H1 (cell line): Measurements from ENCODE around the gene FOXC1. TPM values are rescaled to one million over a fixed set of nuclear protein-coding genes. Genes with fewer than 3 reads are reported as not detected.

Experiments
- CTCF ChIA-PET: fragments of 300-600 bp; sonication (Branson Sonifier 250); formaldehyde crosslinking; loops from one replicate; lab custom pipeline; 2021; ENCODE audit not compliant: partially characterized antibody; lab: Charles Lee
- POLR2A ChIA-PET: fragments of 300-600 bp; sonication (Branson Sonifier 250); formaldehyde crosslinking; loops from one replicate; lab custom pipeline; 2021; ENCODE audit warnings: inconsistent platforms; ENCODE audit not compliant: partially characterized antibody; lab: Charles Lee
- DNase-seq, 2 experiments: peaks; one replicate each; pipeline versions ENCODE4 v3.0.0 to v3.0.0-alpha.2; 2010 to 2022; ENCODE audit warnings: low spot score in 2 of 2, low read depth in 1 of 2, mixed read lengths in 1 of 2
- FAIRE-seq: peaks from 2 replicates; lab custom pipeline; 2011; peaks lifted over from hg19 to GRCh38; lab: Jason Lieb, UNC
- H2AFZ ChIP-seq: 2 replicates; pipeline ENCODE4 v1.8.1; 2012; ENCODE audit warnings: low read length, inconsistent platforms
- H2AK5ac ChIP-seq: 2 replicates; pipeline ENCODE4 v1.6.1; 2013; ENCODE audit warnings: low read depth, low read length
- H2BK120ac ChIP-seq: replicated peaks from 2 replicates; pipeline ENCODE3; 2013; ENCODE audit warnings: low read depth, low read length, inconsistent platforms
- H2BK12ac ChIP-seq: 2 replicates; pipeline ENCODE4 v1.6.1; 2013; ENCODE audit warnings: low read depth, low read length
- H2BK15ac ChIP-seq: 2 replicates; pipeline ENCODE4 v1.6.1; 2013; ENCODE audit warnings: low read length
- H2BK20ac ChIP-seq: 2 replicates; pipeline ENCODE4 v1.6.1; 2013; ENCODE audit warnings: low read length
- H2BK5ac ChIP-seq: 2 replicates; pipeline ENCODE4 v1.6.1; 2013; ENCODE audit warnings: low read depth, low read length
- H3K14ac ChIP-seq: 2 replicates; pipeline ENCODE4 v1.6.1; 2013; ENCODE audit warnings: inconsistent platforms; ENCODE audit not compliant: insufficient read length
- H3K18ac ChIP-seq: 2 replicates; pipeline ENCODE4 v1.6.1; 2013; ENCODE audit warnings: low read length; ENCODE audit errors: extremely low read depth
- H3K23ac ChIP-seq: 2 replicates; pipeline ENCODE4 v1.6.1; 2013; ENCODE audit warnings: inconsistent platforms; ENCODE audit not compliant: insufficient read length
- H3K23me2 ChIP-seq: 2 replicates; pipeline ENCODE4 v1.6.1; 2013; ENCODE audit warnings: low read depth, low read length
- H3K27ac ChIP-seq: 2 replicates; pipeline ENCODE4 v1.6.1; 2011; ENCODE audit warnings: low read depth, low read length, inconsistent platforms
- H3K27me3 ChIP-seq, 4 experiments: replicated peaks in 1 of 4; 1 replicate in 1 of 4; 2 replicates in 3 of 4; pipeline versions ENCODE4 v1.6.1 to v1.8.1; 2011 to 2013; ENCODE audit warnings: low read length in 3 of 4, mild to moderate bottlenecking in 3 of 4, inconsistent platforms in 2 of 4, mixed read lengths in 2 of 4, moderate library complexity in 1 of 4; ENCODE audit not compliant: control insufficient read depth in 3 of 4, insufficient read depth in 3 of 4; ENCODE audit errors: extremely low read depth in 1 of 4
- H3K36me3 ChIP-seq, 4 experiments: 2 replicates each; pipeline versions ENCODE4 v1.6.1 to v1.8.1; 2011 to 2013; ENCODE audit warnings: mild to moderate bottlenecking in 4 of 4, low read length in 3 of 4, moderate library complexity in 2 of 4, control low read depth in 1 of 4, inconsistent platforms in 1 of 4; ENCODE audit not compliant: insufficient read depth in 4 of 4, control insufficient read depth in 2 of 4
- H3K4ac ChIP-seq: replicated peaks from 2 replicates; pipeline ENCODE3; 2013; ENCODE audit warnings: low read length, low read depth, mixed read lengths, inconsistent platforms; ENCODE audit not compliant: insufficient read length
- H3K4me1 ChIP-seq, 4 experiments: replicated peaks in 1 of 4; 1 replicate in 1 of 4; 2 replicates in 3 of 4; pipeline versions ENCODE4 v1.6.1 to v1.8.1; 2011 to 2013; ENCODE audit warnings: low read length in 3 of 4, inconsistent platforms in 2 of 4, mixed read lengths in 1 of 4; ENCODE audit not compliant: insufficient read depth in 4 of 4, control insufficient read depth in 3 of 4
- H3K4me2 ChIP-seq, 2 experiments: 2 replicates each; pipeline versions ENCODE4 v1.6.1 to v1.8.1; 2011 to 2013; ENCODE audit warnings: low read depth in 2 of 2, low read length in 2 of 2, control low read depth in 1 of 2, inconsistent platforms in 1 of 2, mild to moderate bottlenecking in 1 of 2; ENCODE audit not compliant: insufficient read depth in 1 of 2
- H3K4me3 ChIP-seq, 4 experiments: fragments of 200-600, 300-600 bp in 1 of 4; sonication (generic), shearing (Covaris generic), sonication (Bioruptor Twin) in 1 of 4; 2 replicates each; pipeline versions ENCODE4 v1.5.1 to v1.8.1; 2011 to 2016; ENCODE audit warnings: low read length in 4 of 4, low read depth in 3 of 4, control low read depth in 2 of 4, inconsistent platforms in 2 of 4, mild to moderate bottlenecking in 2 of 4, mixed read lengths in 1 of 4, moderate library complexity in 1 of 4; ENCODE audit not compliant: insufficient read depth in 2 of 4; ENCODE audit errors: extremely low read depth in 1 of 4
- H3K56ac ChIP-seq: replicated peaks from 2 replicates; pipeline ENCODE3; 2013; ENCODE audit warnings: low read depth, mild to moderate bottlenecking, mixed read lengths, low read length, inconsistent platforms; ENCODE audit not compliant: insufficient read length
- H3K79me1 ChIP-seq: 2 replicates; pipeline ENCODE4 v1.6.1; 2013; ENCODE audit warnings: low read depth, low read length, control low read depth
- H3K79me2 ChIP-seq, 2 experiments: 2 replicates each; pipeline versions ENCODE4 v1.6.1 to v1.8.1; 2012 to 2013; ENCODE audit warnings: low read length in 2 of 2, mild to moderate bottlenecking in 2 of 2, inconsistent platforms in 1 of 2; ENCODE audit not compliant: insufficient read depth in 2 of 2, control insufficient read depth in 1 of 2
- H3K9ac ChIP-seq, 4 experiments: replicated peaks in 1 of 4; 1 replicate in 1 of 4; 2 replicates in 3 of 4; pipeline versions ENCODE4 v1.6.1 to v1.8.1; 2011 to 2013; ENCODE audit warnings: low read depth in 3 of 4, low read length in 3 of 4, control low read depth in 2 of 4, mild to moderate bottlenecking in 2 of 4, moderate library complexity in 2 of 4, inconsistent platforms in 1 of 4; ENCODE audit errors: extremely low read depth in 1 of 4
- H3K9me3 ChIP-seq, 2 experiments: 2 replicates each; pipeline versions ENCODE4 v1.6.1 to v1.8.1; 2012 to 2013; ENCODE audit warnings: mild to moderate bottlenecking in 2 of 2, moderate library complexity in 2 of 2, control low read depth in 1 of 2, inconsistent platforms in 1 of 2, low read depth in 1 of 2, low read length in 1 of 2, mixed read lengths in 1 of 2; ENCODE audit not compliant: insufficient read depth in 2 of 2
- H4K20me1 ChIP-seq, 2 experiments: replicated peaks in 1 of 2; 2 replicates each; pipeline versions ENCODE3 to v1.8.1; 2011 to 2013; ENCODE audit warnings: inconsistent platforms in 2 of 2, low read length in 2 of 2, mild to moderate bottlenecking in 1 of 2; ENCODE audit not compliant: insufficient read depth in 2 of 2, control insufficient read depth in 1 of 2
- H4K5ac ChIP-seq: 2 replicates; pipeline ENCODE4 v1.6.1; 2013; ENCODE audit warnings: low read length, low read depth, mixed read lengths, inconsistent platforms; ENCODE audit not compliant: insufficient read length
- H4K8ac ChIP-seq: 2 replicates; pipeline ENCODE4 v1.8.0; 2013; ENCODE audit warnings: mild to moderate bottlenecking, moderate library complexity, low read length, inconsistent platforms; ENCODE audit not compliant: insufficient read depth; ENCODE audit errors: extremely low read depth
- H4K91ac ChIP-seq: replicated peaks from 2 replicates; pipeline ENCODE3; 2013; ENCODE audit warnings: low read length, mixed read lengths, inconsistent platforms; ENCODE audit not compliant: insufficient read length
- CBX8 ChIP-seq: fragments of 300-800, 300-1000 bp; sonication (generic); IDR thresholded peaks from 2 replicates; pipeline ENCODE4 v1.7.1; 2016; ENCODE audit warnings: low read depth, low read length, borderline replicate concordance
- EZH2 ChIP-seq: fragments of 200-600 bp; sonication (generic); IDR thresholded peaks from 2 replicates; pipeline ENCODE4 v1.7.1; 2012; ENCODE audit warnings: low read depth, mild to moderate bottlenecking, moderate library complexity, low read length, inconsistent platforms; ENCODE audit not compliant: severe bottlenecking
- MAFK ChIP-seq: IDR thresholded peaks from 2 replicates; pipeline ENCODE4 v1.6.1; 2012; ENCODE audit warnings: low read depth, mild to moderate bottlenecking, improper control_type of control experiment, low read length
- RNF2 ChIP-seq: fragments of 200-900, 300-1000 bp; sonication (generic); IDR thresholded peaks from 2 replicates; pipeline ENCODE4 v1.7.1; 2016; ENCODE audit warnings: borderline replicate concordance, low read depth, mild to moderate bottlenecking, antibody characterized with exemption, low read length; ENCODE audit not compliant: poor library complexity, severe bottlenecking; ENCODE audit errors: missing control alignments
- SUZ12 ChIP-seq: fragments of 200-600 bp; sonication (generic); IDR thresholded peaks from 2 replicates; pipeline ENCODE4 v1.6.1; 2012; ENCODE audit warnings: mild to moderate bottlenecking, inconsistent platforms, low read length, moderate library complexity, mixed read lengths
- TAF1 ChIP-seq: IDR thresholded peaks from 2 replicates; pipeline ENCODE4 v1.6.1; 2011; ENCODE audit warnings: mild to moderate bottlenecking, low read depth, low read length
- TCF12 ChIP-seq: IDR thresholded peaks from 2 replicates; pipeline ENCODE4 v1.6.1; 2011; ENCODE audit warnings: low read depth, mild to moderate bottlenecking, low read length
- WGBS, 2 experiments: shearing (Covaris generic) in 1 of 2; methylation state at CpG; one replicate each; pipeline versions ENCODE4 v1.1.6 to v1.1.7; 2013 to 2015; ENCODE audit warnings: low lambda C conversion rate in 2 of 2, mixed read lengths in 2 of 2, inconsistent platforms in 1 of 2, low coverage in 1 of 2, missing lambda C conversion rate in 1 of 2; ENCODE audit not compliant: insufficient replicate concordance in 2 of 2, insufficient coverage in 1 of 2, insufficient read length in 1 of 2; ENCODE audit errors: extremely low coverage in 1 of 2, missing lambda C conversion rate in 1 of 2; 5-methylcytosine and 5-hydroxymethylcytosine counted together
- polyA plus RNA-seq, 7 experiments: library from polyadenylated mRNA; depleted of rRNA in 3 of 7; stranded (reverse) in 5 of 7; unstranded in 2 of 7; fragments of >200 nt in 5 of 7; fragments of 200-250 nt in 2 of 7; gene quantifications; 1 replicate in 5 of 7; 2 replicates in 1 of 7; 4 replicates in 1 of 7; pipeline versions ENCODE4 v1.2.1 to v1.2.3, GENCODE V29; 2011 to 2013; ENCODE audit warnings: missing spikeins in 2 of 7, mixed read lengths in 2 of 7
- total RNA-seq: library from RNA; stranded (reverse); fragmentation: NEBNext Ultra II Directional; extraction: Animal tissue kit (Norgen Biotek cat#: 25700); gene quantifications from 2 replicates; pipeline ENCODE4 v1.2.1, GENCODE V29; 2021

The FOXC1 gene
- total and polyA plus RNA-seq, 2 of the 8 experiments (the other 6 are each of a cell fraction or from before 2014, with no cell fraction given): 0.22 TPM; not detected in 1

DNA sequence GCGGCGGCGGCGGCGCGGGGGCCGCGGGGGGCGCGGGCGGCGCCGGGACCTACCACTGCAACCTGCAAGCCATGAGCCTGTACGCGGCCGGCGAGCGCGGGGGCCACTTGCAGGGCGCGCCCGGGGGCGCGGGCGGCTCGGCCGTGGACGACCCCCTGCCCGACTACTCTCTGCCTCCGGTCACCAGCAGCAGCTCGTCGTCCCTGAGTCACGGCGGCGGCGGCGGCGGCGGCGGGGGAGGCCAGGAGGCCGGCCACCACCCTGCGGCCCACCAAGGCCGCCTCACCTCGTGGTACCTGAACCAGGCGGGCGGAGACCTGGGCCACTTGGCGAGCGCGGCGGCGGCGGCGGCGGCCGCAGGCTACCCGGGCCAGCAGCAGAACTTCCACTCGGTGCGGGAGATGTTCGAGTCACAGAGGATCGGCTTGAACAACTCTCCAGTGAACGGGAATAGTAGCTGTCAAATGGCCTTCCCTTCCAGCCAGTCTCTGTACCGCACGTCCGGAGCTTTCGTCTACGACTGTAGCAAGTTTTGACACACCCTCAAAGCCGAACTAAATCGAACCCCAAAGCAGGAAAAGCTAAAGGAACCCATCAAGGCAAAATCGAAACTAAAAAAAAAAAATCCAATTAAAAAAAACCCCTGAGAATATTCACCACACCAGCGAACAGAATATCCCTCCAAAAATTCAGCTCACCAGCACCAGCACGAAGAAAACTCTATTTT, 2.0 kb downstream of the FOXC1 start:
- Histone ChIP-seq H3K4me1 (peaks cover 2 to 35% (median 15%) of the 10 kb centered on the region in 4 experiments), H3K18ac (no peak overlapping the region), H3K27ac (no peak overlapping the region), H4K91ac (no peak overlapping the region), H3K27me3 (peaks cover 83 to 100% (median 91%) of the 10 kb centered on the region in 4 experiments), H3K4ac (no peak overlapping the region), H3K36me3 (peaks cover 0 to 16% (median 0%) of the 10 kb centered on the region in 4 experiments; a peak in 1 of 8 replicates), H2BK120ac (no peak overlapping the region), H2BK5ac (no peak overlapping the region), H3K9ac (no peak overlapping the region), H4K8ac (no peak overlapping the region), H3K4me2 (peak overlapping the region; percentile 36 to 43; a peak in 3 of 4 replicates), H3K23me2 (peaks cover 19% of the 10 kb centered on the region; the same call in 1 of the 2 replicates), H2AFZ (no peak overlapping the region), H3K9me3 (no peaks in the 10 kb centered on the region; a peak in 1 of 4 replicates), H3K14ac (no peak overlapping the region), H3K23ac (no peak overlapping the region), H2BK15ac (no peak overlapping the region), H3K79me2 (no peaks in the 10 kb centered on the region), H4K5ac (no peak overlapping the region), H2BK20ac (no peak overlapping the region), H2BK12ac (no peak overlapping the region), H3K4me3 (peak overlapping the region in 2 of 4 experiments; percentile 14 to 44; a peak in 4 of 8 replicates), H3K56ac (no peak overlapping the region), H2AK5ac (no peak overlapping the region), H4K20me1 (peaks cover 19% of the 10 kb centered on the region in 2 experiments), H3K79me1 (no peaks in the 10 kb centered on the region)
- ChIA-PET CTCF (interaction anchor here (0.7 to 2.2 kb wide), 9 partner anchors 8 to 1022 kb away, joined by 3 to 13 read pairs (median 4); no protein-coding TSS in a partner anchor), POLR2A (interaction anchor here (2.0 kb wide), 1 partner anchor 8 kb away, joined by 7 read pairs; no protein-coding TSS in a partner anchor)
- TF ChIP-seq TCF12 (no peak), CBX8 (0 out of 2 replicates have a peak, but pooled peaks have one; percentile 96), SUZ12 (peak; percentile 83), EZH2 (peak; percentile 85), MAFK (no peak), RNF2 (peak; percentile 99), TAF1 (no peak)
- FAIRE-seq (no peak), DNase-seq (no peak)
- 3% methylated on average over 37 of the region's 71 CpGs; no CpG with 5 or more reads in 1 of the 2 experiments for WGBS, 2 experiments
